ENCODE data around the gene SLC35F4. TPM values are rescaled to one million over a fixed set of nuclear protein-coding genes. Genes with fewer than 3 reads are reported as not detected.

The SLC35F4 gene
- total and polyA plus RNA-seq, 12 donors: 0.22 TPM; not detected in 11

DNA sequence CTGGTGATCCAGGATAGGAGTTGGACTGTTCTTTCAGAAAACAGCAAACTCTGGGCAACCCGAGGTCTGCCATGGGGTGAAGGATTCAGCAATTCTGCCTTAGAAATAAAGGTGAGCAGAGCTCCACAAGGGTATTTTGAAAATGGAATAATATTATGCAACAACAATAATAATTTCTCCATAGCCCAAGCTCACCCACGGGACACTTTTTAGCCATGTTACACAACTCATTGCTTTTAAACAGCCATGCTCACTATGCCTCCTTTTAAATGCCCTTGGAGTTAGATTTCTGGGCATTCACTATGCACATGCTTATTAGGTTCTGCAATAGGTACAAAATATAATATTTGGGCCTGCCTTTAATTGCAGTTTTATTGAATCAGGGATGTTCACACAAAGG lies 37.2 kb downstream of the SLC35F4 start:
- no peak for TF ChIP-seq POLR2A (IDR thresholded peaks at IDR 0.05)
- TF ChIP-seq, protein P1, sequence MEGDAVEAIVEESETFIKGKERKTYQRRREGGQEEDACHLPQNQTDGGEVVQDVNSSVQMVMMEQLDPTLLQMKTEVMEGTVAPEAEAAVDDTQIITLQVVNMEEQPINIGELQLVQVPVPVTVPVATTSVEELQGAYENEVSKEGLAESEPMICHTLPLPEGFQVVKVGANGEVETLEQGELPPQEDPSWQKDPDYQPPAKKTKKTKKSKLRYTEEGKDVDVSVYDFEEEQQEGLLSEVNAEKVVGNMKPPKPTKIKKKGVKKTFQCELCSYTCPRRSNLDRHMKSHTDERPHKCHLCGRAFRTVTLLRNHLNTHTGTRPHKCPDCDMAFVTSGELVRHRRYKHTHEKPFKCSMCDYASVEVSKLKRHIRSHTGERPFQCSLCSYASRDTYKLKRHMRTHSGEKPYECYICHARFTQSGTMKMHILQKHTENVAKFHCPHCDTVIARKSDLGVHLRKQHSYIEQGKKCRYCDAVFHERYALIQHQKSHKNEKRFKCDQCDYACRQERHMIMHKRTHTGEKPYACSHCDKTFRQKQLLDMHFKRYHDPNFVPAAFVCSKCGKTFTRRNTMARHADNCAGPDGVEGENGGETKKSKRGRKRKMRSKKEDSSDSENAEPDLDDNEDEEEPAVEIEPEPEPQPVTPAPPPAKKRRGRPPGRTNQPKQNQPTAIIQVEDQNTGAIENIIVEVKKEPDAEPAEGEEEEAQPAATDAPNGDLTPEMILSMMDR (IDR thresholded peaks at IDR 0.05): no peak
- H3K27ac ChIP-seq: no peak overlapping the region
- H3K4me1 ChIP-seq (replicated peaks in 1 of 2): no peaks in the 10 kb centered on the region
- peaks cover 13% of the 10 kb centered on the region for H3K27me3 ChIP-seq
- no peaks in the 10 kb centered on the region for H3K9me3 ChIP-seq (replicated peaks in 1 of 3)
- H3K36me3 ChIP-seq (replicated peaks in 1 of 2): no peaks in the 10 kb centered on the region
- intact Hi-C loops (cut with DNase I): no loop called here
- 70 to 88% (median 76%) methylated on average over 2 of the region's 2 CpGs for WGBS, 4 donors
- DNase-seq: no peak
- no peak overlapping the region for H3K4me3 ChIP-seq

- WGBS, 4 donors: 73 to 83% (median 77%) methylated on average over 4 of the region's 4 CpGs
- Histone ChIP-seq H3K27me3 (peaks cover 8% of the 10 kb centered on the region), H3K36me3 (replicated peaks in 1 of 2) (no peaks in the 10 kb centered on the region), H3K27ac (no peak overlapping the region), H3K4me3 (no peak overlapping the region), H3K4me1 (replicated peaks in 1 of 2) (no peaks in the 10 kb centered on the region), H3K9me3 (replicated peaks in 1 of 3) (no peaks in the 10 kb centered on the region)
- intact Hi-C loops (cut with DNase I): no loop called here
- TF ChIP-seq, protein P1 (IDR thresholded peaks at IDR 0.05): no peak
- no peak for TF ChIP-seq POLR2A (IDR thresholded peaks at IDR 0.05)
- no peak for DNase-seq
These were observed 42.8 kb downstream of the SLC35F4 start for GRCh38 chr14:57823015-57823660.

DNA sequence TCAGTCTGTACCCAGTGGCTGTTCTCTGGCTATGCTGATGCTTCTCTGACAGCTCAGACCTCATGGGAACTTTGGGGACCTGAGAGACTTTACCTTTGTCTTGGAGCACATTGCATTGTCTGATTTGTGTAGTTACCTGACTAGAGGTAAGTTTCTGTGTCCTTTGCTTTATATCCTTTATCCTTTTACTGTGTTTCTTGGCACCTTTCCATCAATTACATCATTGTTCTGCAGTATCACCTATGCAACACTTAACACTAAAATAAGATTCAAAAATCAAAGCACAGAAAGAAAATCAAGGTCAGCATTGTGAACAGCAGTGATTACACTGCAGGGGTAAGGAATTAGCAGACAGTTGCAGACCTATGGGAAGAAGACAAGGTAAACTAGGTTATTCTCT lies 43.8 kb downstream of the SLC35F4 start:
- Histone ChIP-seq H3K36me3 (replicated peaks in 1 of 2) (no peaks in the 10 kb centered on the region), H3K9me3 (replicated peaks in 1 of 3) (no peaks in the 10 kb centered on the region), H3K27ac (no peak overlapping the region), H3K27me3 (peaks cover 8% of the 10 kb centered on the region), H3K4me1 (replicated peaks in 1 of 2) (no peaks in the 10 kb centered on the region), H3K4me3 (no peak overlapping the region)
- no peak for TF ChIP-seq POLR2A (IDR thresholded peaks at IDR 0.05)
- TF ChIP-seq, protein P1 (IDR thresholded peaks at IDR 0.05): no peak
- DNase-seq: no peak
- intact Hi-C loops (cut with DNase I): no loop called here

- Histone ChIP-seq H3K9me3 (replicated peaks in 1 of 3) (no peaks in the 10 kb centered on the region), H3K27me3 (peaks cover 8% of the 10 kb centered on the region), H3K27ac (no peak overlapping the region), H3K4me1 (replicated peaks in 1 of 2) (no peaks in the 10 kb centered on the region), H3K36me3 (replicated peaks in 1 of 2) (no peaks in the 10 kb centered on the region), H3K4me3 (no peak overlapping the region)
- TF ChIP-seq, protein P1 (IDR thresholded peaks at IDR 0.05): no peak
- TF ChIP-seq POLR2A (IDR thresholded peaks at IDR 0.05): no peak
- no peak for DNase-seq
- WGBS, 4 donors: 71 to 80% (median 77%) methylated on average over 2 of the region's 2 CpGs
- intact Hi-C loops (cut with DNase I): no loop called here
These were observed 45.3 kb downstream of the SLC35F4 start for GRCh38 chr14:57820581-57820980.

Data from adrenal gland (tissue), 12 donors.